ENCODE results near the gene SLC12A3. TPM values are rescaled to one million over a fixed set of nuclear protein-coding genes. Genes with fewer than 3 reads are reported as not detected.
A peak's percentile ranks its signal among the peaks of the same experiment; 100 is the strongest.

SLC12A3 gene
- total RNA-seq, 3 donors from 2014 or later (not counting 1 experiment from before 2014, with no cell fraction given): not detected

GRCh38 chr16:56950881-56951771, 86.1 kb downstream of the SLC12A3 start:
- peak overlapping the region in 1 of 2 donors; percentile 40 for H3K27ac Mint-ChIP-seq
- no peaks in the 10 kb centered on the region for H3K27me3 Mint-ChIP-seq (ENCODE audit: low read depth in 2 of 2)
- WGBS (ENCODE audit: insufficient coverage): 69% methylated on average over 15 of the region's 15 CpGs
- ATAC-seq (peak; percentile 68 to 78 (median 71)), DNase-seq (peak in 1 of 2 donors; percentile 73)
- Histone ChIP-seq H3K4me3 (ENCODE audit: low read length) (no peak overlapping the region), H3K27ac (ENCODE audit: low read length) (peak overlapping the region; percentile 7), H3K27me3 (ENCODE audit: control insufficient read depth, insufficient read depth, low read length) (no peaks in the 10 kb centered on the region), H3K36me3 (ENCODE audit: control insufficient read depth, insufficient read depth, low read length) (peaks cover 15% of the 10 kb centered on the region), H3K4me1 (ENCODE audit: control insufficient read depth, insufficient read depth, low read length) (peaks cover 15% of the 10 kb centered on the region), H3K9me3 (ENCODE audit: control insufficient read depth, insufficient read depth, low read length) (no peaks in the 10 kb centered on the region)
- intact Hi-C loops (cut with micrococcal nuclease): loop anchor here (1.0 kb wide), 1 partner anchor 84 kb away; no protein-coding TSS in a partner anchor
- H3K4me1 Mint-ChIP-seq: peaks cover 10 to 24% of the 10 kb centered on the region in 2 donors
- no peaks in the 10 kb centered on the region for H3K9me3 Mint-ChIP-seq
- TF ChIP-seq, protein P1, sequence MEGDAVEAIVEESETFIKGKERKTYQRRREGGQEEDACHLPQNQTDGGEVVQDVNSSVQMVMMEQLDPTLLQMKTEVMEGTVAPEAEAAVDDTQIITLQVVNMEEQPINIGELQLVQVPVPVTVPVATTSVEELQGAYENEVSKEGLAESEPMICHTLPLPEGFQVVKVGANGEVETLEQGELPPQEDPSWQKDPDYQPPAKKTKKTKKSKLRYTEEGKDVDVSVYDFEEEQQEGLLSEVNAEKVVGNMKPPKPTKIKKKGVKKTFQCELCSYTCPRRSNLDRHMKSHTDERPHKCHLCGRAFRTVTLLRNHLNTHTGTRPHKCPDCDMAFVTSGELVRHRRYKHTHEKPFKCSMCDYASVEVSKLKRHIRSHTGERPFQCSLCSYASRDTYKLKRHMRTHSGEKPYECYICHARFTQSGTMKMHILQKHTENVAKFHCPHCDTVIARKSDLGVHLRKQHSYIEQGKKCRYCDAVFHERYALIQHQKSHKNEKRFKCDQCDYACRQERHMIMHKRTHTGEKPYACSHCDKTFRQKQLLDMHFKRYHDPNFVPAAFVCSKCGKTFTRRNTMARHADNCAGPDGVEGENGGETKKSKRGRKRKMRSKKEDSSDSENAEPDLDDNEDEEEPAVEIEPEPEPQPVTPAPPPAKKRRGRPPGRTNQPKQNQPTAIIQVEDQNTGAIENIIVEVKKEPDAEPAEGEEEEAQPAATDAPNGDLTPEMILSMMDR (IDR thresholded peaks at IDR 0.05): peak; percentile 27
- no peak overlapping the region for H3K4me3 Mint-ChIP-seq
- H3K36me3 Mint-ChIP-seq: no peaks in the 10 kb centered on the region

- WGBS (ENCODE audit: insufficient coverage): 78% methylated on average over 6 of the region's 6 CpGs
- ATAC-seq: no peak
- no peaks in the 10 kb centered on the region for H3K9me3 Mint-ChIP-seq
- H3K4me3 Mint-ChIP-seq: no peak overlapping the region
- no peaks in the 10 kb centered on the region for H3K27me3 Mint-ChIP-seq (ENCODE audit: low read depth in 2 of 2)
- Histone ChIP-seq H3K4me3 (ENCODE audit: low read length) (no peak overlapping the region), H3K9me3 (ENCODE audit: control insufficient read depth, insufficient read depth, low read length) (no peaks in the 10 kb centered on the region), H3K27me3 (ENCODE audit: control insufficient read depth, insufficient read depth, low read length) (no peaks in the 10 kb centered on the region), H3K4me1 (ENCODE audit: control insufficient read depth, insufficient read depth, low read length) (peaks cover 15% of the 10 kb centered on the region), H3K27ac (ENCODE audit: low read length) (no peak overlapping the region), H3K36me3 (ENCODE audit: control insufficient read depth, insufficient read depth, low read length) (peaks cover 3% of the 10 kb centered on the region)
- intact Hi-C loops (cut with micrococcal nuclease): no loop called here
- H3K4me1 Mint-ChIP-seq: peaks cover 10 to 17% of the 10 kb centered on the region in 2 donors
- no peak for DNase-seq
- no peak overlapping the region for H3K27ac Mint-ChIP-seq
- TF ChIP-seq, protein P1 (IDR thresholded peaks at IDR 0.05): no peak
- no peaks in the 10 kb centered on the region for H3K36me3 Mint-ChIP-seq
Observed at GRCh38 chr16:56953006-56953405, 88.0 kb downstream of the SLC12A3 start.

DNA sequence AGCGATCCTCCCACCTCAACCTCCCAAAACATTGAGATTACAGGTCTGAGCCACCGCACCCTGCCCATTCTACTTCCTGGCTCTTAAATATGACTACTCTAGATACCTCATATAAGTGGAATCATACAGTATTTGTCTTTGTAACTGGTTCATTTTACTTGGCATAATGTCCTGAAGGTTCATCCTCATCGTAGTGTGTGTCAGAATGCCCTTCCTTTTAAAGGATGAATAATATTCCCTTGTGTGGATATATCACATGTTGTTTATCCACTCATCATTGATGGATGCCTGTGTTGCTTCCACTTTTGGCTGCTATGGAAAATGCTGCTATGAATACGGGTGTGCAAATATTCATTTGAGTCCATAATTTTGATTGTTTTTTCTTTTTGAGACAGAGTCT, 91.1 kb downstream of the SLC12A3 start:
- no peaks in the 10 kb centered on the region for H3K27me3 ChIP-seq (ENCODE audit: control insufficient read depth, insufficient read depth, low read length)
- H3K4me1 Mint-ChIP-seq: peaks cover 3 to 6% of the 10 kb centered on the region in 2 donors
- no peak overlapping the region for H3K27ac Mint-ChIP-seq
- H3K27ac ChIP-seq (ENCODE audit: low read length): no peak overlapping the region
- no peaks in the 10 kb centered on the region for H3K36me3 Mint-ChIP-seq
- TF ChIP-seq, protein P1 (IDR thresholded peaks at IDR 0.05): no peak
- H3K9me3 ChIP-seq (ENCODE audit: control insufficient read depth, insufficient read depth, low read length): no peaks in the 10 kb centered on the region
- 94% methylated on average over 3 of the region's 4 CpGs for WGBS (ENCODE audit: insufficient coverage)
- H3K27me3 Mint-ChIP-seq (ENCODE audit: low read depth in 2 of 2): no peaks in the 10 kb centered on the region
- ATAC-seq (no peak), DNase-seq (no peak)
- H3K4me3 ChIP-seq (ENCODE audit: low read length): no peak overlapping the region
- no peaks in the 10 kb centered on the region for H3K36me3 ChIP-seq (ENCODE audit: control insufficient read depth, insufficient read depth, low read length)
- peaks cover 5% of the 10 kb centered on the region for H3K4me1 ChIP-seq (ENCODE audit: control insufficient read depth, insufficient read depth, low read length)
- H3K9me3 Mint-ChIP-seq: no peaks in the 10 kb centered on the region
- no peak overlapping the region for H3K4me3 Mint-ChIP-seq
- intact Hi-C loops (cut with micrococcal nuclease): no loop called here

Measured in natural killer cell (primary cell).